RPMI7951 (cell line): ENCODE measurements around the gene GABARAP. TPM values are rescaled to one million over a fixed set of nuclear protein-coding genes. Genes with fewer than 3 reads are reported as not detected.

Experiments used
- DNase-seq: peaks from one replicate; pipeline ENCODE4 v3.0.0-alpha.2; 2012; ENCODE audit warnings: low read depth
- total RNA-seq: library from RNA; depleted of rRNA; stranded (reverse); fragments of >200 nt; shearing (Covaris generic); gene quantifications from 2 replicates; pipeline ENCODE4 v1.2.3, GENCODE V29; 2014; rRNA removed

The GABARAP gene
- total RNA-seq, 1 experiment from 2014 or later: 451 TPM

DNA sequence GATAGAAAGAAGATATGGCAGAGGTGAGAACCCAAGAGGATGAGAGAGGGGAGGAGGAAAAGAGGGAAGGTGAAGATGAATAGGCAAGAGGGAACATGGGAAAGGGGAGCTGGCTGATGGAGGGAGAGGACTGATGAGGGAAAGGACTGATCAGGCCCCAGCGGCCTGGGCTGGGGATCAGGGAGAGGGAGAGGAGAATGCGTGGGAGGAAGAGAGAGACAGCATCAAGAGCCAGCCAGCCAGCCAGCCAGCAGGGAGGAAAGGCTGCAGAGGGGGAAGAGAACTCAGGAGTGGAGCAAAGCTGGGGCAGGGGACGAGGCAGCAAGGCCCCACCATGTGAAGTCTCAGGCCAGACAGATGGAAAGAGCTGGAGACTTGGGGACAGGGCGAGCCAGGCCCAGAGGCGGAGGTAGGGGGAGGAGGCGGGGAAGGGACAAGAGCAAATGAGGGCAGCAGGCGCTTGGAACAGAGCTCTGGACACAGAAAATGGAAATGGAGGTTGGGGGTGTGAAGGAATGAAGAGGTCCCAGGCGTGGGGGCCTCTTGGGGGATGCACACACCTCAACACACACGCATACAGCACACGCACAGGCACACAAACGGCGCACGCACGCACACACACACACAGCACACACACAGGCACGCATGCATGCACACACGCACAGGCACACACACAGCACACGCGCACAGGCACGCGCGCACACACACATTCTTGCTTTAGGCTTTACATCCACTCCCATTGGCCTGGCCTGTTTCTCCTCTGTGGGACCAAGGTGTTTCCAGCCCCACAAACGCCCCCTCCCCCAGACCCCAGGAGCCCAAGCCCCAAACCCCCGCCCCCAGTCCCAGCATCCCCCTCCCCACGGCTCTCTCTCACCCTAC, 34.9 kb downstream of the GABARAP start:
- no peak for DNase-seq

DNA sequence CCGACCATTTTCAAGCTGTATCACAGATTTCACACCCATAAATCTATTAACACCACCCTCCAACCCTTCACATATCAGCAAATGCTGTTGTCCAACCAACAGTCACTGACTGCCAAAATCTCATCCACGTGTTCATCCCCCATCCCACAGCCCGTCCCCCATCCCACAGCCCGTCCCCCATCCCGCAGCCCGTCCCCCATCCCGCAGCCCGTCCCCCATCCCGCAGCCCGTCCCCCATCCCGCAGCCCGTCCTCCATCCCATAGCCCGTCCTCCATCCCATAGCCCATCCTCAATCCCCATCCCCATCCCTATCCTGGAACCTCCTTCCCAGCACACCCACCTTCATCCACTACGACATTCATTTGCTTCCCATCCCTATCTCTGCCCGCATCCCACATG, 36.7 kb downstream of the GABARAP start:
- no peak for DNase-seq

DNA sequence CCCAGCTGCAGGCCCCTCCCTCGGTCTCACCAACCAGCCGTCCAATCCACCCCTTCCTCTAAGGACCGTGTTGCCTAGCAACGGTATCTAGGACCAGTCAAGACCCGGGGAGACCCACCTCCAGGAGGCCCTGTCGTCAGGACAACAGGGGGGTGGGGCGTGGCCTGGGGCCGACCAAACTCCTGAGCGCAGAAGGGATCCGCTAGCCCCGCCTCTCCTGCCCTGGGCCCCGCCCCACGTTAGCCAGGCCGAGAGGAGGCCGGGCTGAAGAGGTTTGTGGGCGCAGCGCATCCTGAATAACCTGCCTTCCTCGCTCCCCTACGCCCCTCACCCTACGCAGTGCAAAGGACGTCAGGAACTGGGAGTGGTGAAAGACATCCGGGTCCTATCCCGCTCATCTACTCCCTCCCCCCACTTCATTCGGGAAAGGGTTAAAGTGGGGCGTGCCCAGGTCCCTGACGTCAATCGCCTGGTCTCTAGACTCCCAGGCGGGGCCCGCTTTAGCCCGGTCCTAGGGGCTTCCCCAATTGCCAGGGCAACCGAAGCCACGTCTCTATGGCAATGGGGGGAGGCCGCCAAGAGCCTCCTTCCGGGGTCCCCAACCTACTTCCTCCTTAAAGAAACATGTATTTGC, 37.3 kb downstream of the GABARAP start:
- DNase-seq: peak; percentile 60

DNA sequence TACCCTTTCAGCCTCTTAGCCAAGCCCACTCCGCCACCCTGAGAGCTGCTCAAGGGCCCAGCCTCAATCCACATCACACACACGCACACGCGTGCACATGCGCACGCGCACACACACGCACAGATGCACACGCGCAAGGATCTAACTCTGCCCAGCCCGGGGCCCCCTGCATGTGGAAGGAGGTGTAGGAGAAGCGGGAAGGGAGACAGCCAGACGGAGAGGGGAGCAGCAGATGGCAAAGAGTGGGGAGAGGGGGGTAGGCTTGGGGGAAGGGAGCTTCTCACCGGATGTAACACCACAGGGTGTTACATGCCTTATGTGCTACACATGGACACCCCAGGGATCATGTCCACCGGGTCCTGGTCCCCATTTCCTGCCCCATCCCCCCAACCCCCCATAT, 37.9 kb downstream of the GABARAP start:
- DNase-seq: no peak

DNA sequence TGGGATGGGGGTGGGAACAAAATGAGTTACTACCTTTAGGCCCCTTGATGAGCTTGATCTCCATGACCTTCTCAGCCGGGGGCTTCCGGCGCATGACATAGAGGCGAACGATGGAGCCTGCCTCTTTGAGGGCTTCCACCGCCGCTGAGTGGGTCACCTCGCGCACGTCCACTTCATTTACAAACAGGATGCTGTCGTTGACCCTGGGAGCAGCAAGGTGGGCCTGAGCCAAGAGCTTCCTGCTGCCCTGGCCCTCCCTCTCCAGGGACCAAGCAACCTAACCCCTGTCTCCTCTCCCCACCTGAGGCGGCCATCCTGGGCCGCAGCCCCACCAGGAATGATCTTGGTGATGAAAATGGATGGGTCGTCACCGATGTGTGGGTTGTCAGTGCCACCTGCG, 38.9 kb downstream of the GABARAP start:
- no peak for DNase-seq

DNA sequence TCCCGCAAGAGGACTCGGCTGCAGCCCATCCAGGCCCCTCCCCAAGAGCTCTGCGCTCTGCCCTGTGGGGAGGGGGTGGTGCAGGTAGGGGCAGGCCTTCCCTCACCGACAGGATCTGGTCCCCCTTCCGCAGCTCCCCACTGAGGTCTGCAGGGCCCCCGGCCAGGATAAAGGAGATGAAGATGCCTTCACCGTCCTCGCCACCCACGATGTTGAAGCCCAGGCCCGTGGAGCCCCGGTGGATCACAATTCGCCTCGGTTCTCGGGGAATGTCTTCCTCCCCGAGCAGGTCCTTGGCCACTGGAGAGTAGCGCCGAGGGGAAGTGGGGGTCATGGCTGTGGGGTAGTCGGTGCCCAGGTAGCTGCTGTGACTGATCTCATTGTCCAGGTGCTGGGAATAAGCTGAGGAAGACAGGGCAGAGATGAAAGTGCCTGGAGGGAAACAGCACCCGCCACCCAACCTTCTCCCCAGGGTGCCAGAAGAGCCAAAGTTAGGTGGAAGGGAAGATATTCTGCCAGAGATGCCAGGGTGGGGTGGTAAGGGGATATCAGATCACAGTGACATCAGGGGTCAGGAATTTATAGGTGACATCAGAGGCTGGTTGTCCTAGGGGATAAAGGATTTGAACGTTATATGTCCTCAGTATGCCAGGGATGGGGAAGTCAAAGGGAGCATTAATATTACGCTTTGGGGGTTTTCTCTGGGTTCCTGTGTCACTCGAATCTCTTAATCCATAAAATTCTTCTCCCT, 45.4 kb downstream of the GABARAP start:
- no peak for DNase-seq

DNA sequence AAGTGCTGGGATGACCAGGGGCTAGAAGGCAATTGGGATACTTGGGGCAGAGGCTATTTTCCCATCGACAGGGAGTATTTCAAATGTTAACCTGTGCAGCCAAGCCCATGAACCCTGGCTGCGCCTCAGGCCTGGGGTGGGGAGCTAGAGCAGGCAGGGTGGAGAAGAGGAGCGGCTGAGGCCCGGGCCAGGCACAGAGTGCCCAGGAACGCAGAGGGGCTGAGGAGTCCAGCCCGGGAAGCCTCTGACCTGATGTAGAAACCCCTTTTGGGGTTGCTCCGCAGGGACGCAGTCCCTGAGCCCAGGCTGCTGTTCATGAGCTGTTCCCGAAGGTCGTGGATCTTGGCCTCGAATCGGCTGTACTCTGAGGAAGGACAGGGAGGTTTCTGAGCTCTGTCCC, 46.3 kb downstream of the GABARAP start:
- DNase-seq: no peak

DNA sequence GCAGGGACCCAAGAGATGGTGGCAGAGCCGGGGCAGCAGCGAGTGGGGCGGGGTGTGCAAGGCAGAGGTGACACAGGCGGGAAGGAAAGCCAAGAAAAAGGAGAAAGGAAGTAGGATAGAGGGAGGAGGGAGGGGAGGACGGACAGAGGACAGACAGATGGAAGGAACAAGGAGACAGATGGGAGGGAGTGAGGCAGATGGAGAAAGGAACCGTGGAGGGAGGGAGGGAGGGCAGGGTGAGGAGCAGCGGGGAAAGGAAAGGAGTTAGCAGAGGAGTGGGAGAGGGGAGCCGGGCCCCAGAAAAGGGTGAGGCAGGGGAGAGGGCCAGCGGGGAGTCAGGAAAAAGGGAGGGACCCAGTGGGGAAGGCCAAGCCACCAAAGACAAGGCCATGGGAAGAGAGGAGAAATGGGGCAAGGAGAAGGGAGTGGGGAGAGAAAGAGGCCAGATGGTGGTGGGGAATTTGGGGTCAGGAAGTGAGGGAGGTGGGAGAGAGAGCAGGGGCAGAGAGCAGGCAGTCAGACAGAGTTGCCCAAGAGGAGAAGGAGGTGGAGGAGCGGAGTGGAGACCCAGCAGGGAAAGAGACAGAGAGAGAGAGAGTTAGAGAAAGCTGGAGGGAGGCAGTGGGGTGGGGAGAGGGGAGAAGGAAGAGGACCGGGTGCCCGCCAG, 49.8 kb downstream of the GABARAP start:
- no peak for DNase-seq

DNA sequence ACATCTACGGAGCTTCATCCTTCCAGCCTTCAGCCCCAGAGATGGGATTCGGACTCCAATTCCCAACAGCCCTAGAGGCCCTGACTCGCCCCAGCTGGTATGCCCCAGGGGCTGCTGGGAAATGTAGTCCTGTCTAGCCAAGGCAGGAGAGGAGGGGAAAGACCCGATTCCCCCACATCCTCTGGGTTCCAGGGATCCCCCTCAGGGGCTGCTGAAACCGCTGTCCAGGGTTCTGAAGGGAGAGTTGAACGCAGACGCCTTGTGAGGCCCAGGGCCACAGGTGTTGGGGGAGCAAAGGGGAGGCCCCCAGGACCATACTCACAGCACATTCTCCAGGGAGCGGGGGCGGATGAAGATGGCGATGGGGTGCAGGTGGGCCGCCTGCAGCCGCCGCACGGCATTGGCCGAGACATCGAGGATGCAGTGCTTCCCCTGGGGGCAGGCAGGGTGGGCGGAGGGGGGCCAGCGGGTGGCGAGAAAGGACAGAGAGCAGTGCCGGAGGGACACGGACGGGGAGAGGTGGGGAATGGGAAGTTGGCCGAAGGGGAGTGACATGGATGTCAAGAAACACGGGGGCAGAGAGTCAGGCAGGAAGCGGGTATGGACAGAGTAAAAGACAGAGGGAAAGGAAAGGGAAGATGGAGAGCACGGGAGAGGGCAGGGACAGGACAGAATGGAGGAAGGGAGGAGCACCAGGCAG, 50.5 kb downstream of the GABARAP start:
- DNase-seq: no peak

DNA sequence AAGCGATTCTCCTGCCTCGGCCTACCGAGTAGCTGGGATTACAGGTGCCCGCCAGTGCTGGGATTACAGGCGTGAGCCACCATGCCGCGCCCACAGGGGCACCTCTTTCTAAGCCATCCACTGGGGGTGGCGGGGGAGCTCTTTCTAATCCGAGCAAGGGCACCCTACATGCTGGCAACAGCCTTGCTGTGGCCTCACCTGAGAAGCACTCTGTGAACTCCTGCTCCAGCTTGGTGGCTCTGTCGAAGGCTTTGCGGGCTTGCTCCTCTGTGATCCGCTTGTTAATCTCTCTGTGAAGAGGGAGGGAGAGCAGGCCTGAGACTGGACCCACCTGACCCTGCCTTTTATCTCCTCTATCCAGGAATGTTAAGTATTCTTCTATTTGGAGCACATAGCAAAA, 51.2 kb downstream of the GABARAP start:
- no peak for DNase-seq

DNA sequence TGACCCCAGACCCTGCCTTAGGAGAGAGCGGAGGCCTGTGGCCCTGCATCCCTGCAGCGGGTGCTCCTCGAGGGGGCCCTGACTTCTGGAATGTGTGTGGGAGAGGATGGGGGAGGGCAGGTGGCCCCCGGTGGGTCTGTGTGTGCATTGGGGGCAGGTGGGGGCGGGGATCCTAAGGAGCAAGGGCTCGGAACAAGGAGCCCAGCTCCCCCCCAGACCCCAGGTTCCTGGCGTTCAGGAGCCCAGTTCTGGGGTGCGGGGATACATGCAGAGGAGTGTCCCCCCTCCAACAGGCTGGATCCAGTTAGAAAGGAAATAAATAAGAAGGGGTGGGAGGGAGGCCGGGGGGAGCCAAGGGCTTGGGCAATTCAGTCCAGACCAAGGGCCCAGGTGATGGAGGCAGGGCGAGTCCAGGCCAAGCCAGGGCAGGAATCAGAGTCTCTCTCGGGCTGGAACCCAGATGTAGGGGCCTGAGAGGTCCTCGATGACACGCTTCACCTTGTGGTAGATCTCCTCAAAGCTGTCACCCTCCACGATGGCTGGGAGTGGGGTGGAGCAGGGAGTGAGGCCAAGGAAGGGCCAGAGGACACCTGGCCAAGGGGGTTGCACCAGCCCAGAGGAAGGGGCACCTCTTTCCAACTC, 51.9 kb downstream of the GABARAP start:
- DNase-seq: no peak

Other genes starting within 250 kb of the GABARAP start
- gene ALOX12, start 246.4 kb downstream of the GABARAP start, total RNA-seq: not detected in 2 replicates
- gene RNASEK, start 229.8 kb downstream of the GABARAP start, total RNA-seq: 156 and 180 TPM in 2 replicates
- not detected in 2 replicates for gene BCL6B, start 219.4 kb downstream of the GABARAP start, total RNA-seq
- gene SLC16A13, start 206.4 kb downstream of the GABARAP start, total RNA-seq: 0.12 and 0.20 TPM in 2 replicates
- gene SLC16A11, start 198.4 kb downstream of the GABARAP start, total RNA-seq: 0.49 TPM in 1 of 2 replicates, not detected in the other
- not detected in 2 replicates for gene CLEC10A, start 162.2 kb downstream of the GABARAP start, total RNA-seq
- gene ASGR2, start 127.6 kb downstream of the GABARAP start, total RNA-seq: not detected in 2 replicates
- not detected in 2 replicates for gene ASGR1, start 63.1 kb downstream of the GABARAP start, total RNA-seq
- 6.5 and 6.6 TPM in 2 replicates for gene DLG4, start 22.6 kb downstream of the GABARAP start, total RNA-seq
- gene ACADVL, start 22.5 kb downstream of the GABARAP start, total RNA-seq: 287 and 295 TPM in 2 replicates
- 24.6 and 25.0 TPM in 2 replicates for gene DVL2, start 7.9 kb downstream of the GABARAP start, total RNA-seq
- 24.7 and 40.3 TPM in 2 replicates for gene PHF23, start 3.0 kb downstream of the GABARAP start, total RNA-seq
- 37.4 and 38.0 TPM in 2 replicates for gene CTDNEP1, start 9.3 kb upstream of the GABARAP start, total RNA-seq
- gene ELP5, start 9.8 kb upstream of the GABARAP start, total RNA-seq: 23.7 and 28.2 TPM in 2 replicates
- gene CLDN7, start 20.0 kb upstream of the GABARAP start, total RNA-seq: 0.48 and 2.0 TPM in 2 replicates
- gene SLC2A4, start 39.3 kb upstream of the GABARAP start, total RNA-seq: 0.20 TPM in 1 of 2 replicates, not detected in the other
- gene YBX2, start 52.2 kb upstream of the GABARAP start, total RNA-seq: 0.49 and 0.60 TPM in 2 replicates
- 414 and 526 TPM in 2 replicates for gene EIF5A, start 65.2 kb upstream of the GABARAP start, total RNA-seq
- gene GPS2, start 72.9 kb upstream of the GABARAP start, total RNA-seq: 92.7 and 97.9 TPM in 2 replicates
- gene NEURL4, start 86.9 kb upstream of the GABARAP start, total RNA-seq: 3.5 and 4.8 TPM in 2 replicates
- gene ACAP1, start 94.1 kb upstream of the GABARAP start, total RNA-seq: 0.12 and 0.20 TPM in 2 replicates
- 3.4 and 5.1 TPM in 2 replicates for gene KCTD11, start 109.7 kb upstream of the GABARAP start, total RNA-seq
- gene TMEM95, start 112.7 kb upstream of the GABARAP start, total RNA-seq: not detected in 2 replicates
- 0.60 and 0.78 TPM in 2 replicates for gene TNK1, start 138.6 kb upstream of the GABARAP start, total RNA-seq
- gene PLSCR3, start 152.1 kb upstream of the GABARAP start, total RNA-seq: 20.8 and 23.2 TPM in 2 replicates
- gene TMEM256, start 161.6 kb upstream of the GABARAP start, total RNA-seq: 177 and 229 TPM in 2 replicates
- 3.7 and 4.2 TPM in 2 replicates for gene NLGN2, start 165.4 kb upstream of the GABARAP start, total RNA-seq
- 0.10 TPM in 1 of 2 replicates, not detected in the other for gene SPEM1, start 177.9 kb upstream of the GABARAP start, total RNA-seq
- gene SPEM2, start 183.2 kb upstream of the GABARAP start, total RNA-seq: not detected in 2 replicates
- gene SPEM3, start 186.4 kb upstream of the GABARAP start, total RNA-seq: not detected in 2 replicates
- gene TMEM102, start 193.0 kb upstream of the GABARAP start, total RNA-seq: 2.9 and 5.5 TPM in 2 replicates
- 2.0 and 4.1 TPM in 2 replicates for gene FGF11, start 197.1 kb upstream of the GABARAP start, total RNA-seq
- 10.4 and 11.9 TPM in 2 replicates for gene CHRNB1, start 202.6 kb upstream of the GABARAP start, total RNA-seq
- 14.3 and 14.8 TPM in 2 replicates for gene ZBTB4, start 237.2 kb upstream of the GABARAP start, total RNA-seq
- not detected in 2 replicates for gene SLC35G6, start 239.0 kb upstream of the GABARAP start, total RNA-seq
- gene POLR2A, start 241.9 kb upstream of the GABARAP start, total RNA-seq: 15.4 and 22.3 TPM in 2 replicates